H1 (cell line): ENCODE data around the gene GPR157. TPM values are rescaled to one million over a fixed set of nuclear protein-coding genes. Genes with fewer than 3 reads are reported as not detected.
A peak's percentile ranks its signal among the peaks of the same experiment; 100 is the strongest.

ENCODE experiments used
- CTCF ChIA-PET: fragments of 300-600 bp; sonication (Branson Sonifier 250); formaldehyde crosslinking; loops from one replicate; lab custom pipeline; 2021; ENCODE audit not compliant: partially characterized antibody; lab: Charles Lee
- POLR2A ChIA-PET: fragments of 300-600 bp; sonication (Branson Sonifier 250); formaldehyde crosslinking; loops from one replicate; lab custom pipeline; 2021; ENCODE audit warnings: inconsistent platforms; ENCODE audit not compliant: partially characterized antibody; lab: Charles Lee
- DNase-seq, 2 experiments: peaks; one replicate each; pipeline versions ENCODE4 v3.0.0 to v3.0.0-alpha.2; 2010 to 2022; ENCODE audit warnings: low spot score in 2 of 2, low read depth in 1 of 2, mixed read lengths in 1 of 2
- FAIRE-seq: peaks from 2 replicates; lab custom pipeline; 2011; peaks lifted over from hg19 to GRCh38; lab: Jason Lieb, UNC
- H2AFZ ChIP-seq: 2 replicates; pipeline ENCODE4 v1.8.1; 2012; ENCODE audit warnings: low read length, inconsistent platforms
- H2AK5ac ChIP-seq: 2 replicates; pipeline ENCODE4 v1.6.1; 2013; ENCODE audit warnings: low read depth, low read length
- H2BK120ac ChIP-seq: replicated peaks from 2 replicates; pipeline ENCODE3; 2013; ENCODE audit warnings: low read depth, low read length, inconsistent platforms
- H2BK12ac ChIP-seq: 2 replicates; pipeline ENCODE4 v1.6.1; 2013; ENCODE audit warnings: low read depth, low read length
- H2BK15ac ChIP-seq: 2 replicates; pipeline ENCODE4 v1.6.1; 2013; ENCODE audit warnings: low read length
- H2BK20ac ChIP-seq: 2 replicates; pipeline ENCODE4 v1.6.1; 2013; ENCODE audit warnings: low read length
- H2BK5ac ChIP-seq: 2 replicates; pipeline ENCODE4 v1.6.1; 2013; ENCODE audit warnings: low read depth, low read length
- H3K14ac ChIP-seq: 2 replicates; pipeline ENCODE4 v1.6.1; 2013; ENCODE audit warnings: inconsistent platforms; ENCODE audit not compliant: insufficient read length
- H3K18ac ChIP-seq: 2 replicates; pipeline ENCODE4 v1.6.1; 2013; ENCODE audit warnings: low read length; ENCODE audit errors: extremely low read depth
- H3K23ac ChIP-seq: 2 replicates; pipeline ENCODE4 v1.6.1; 2013; ENCODE audit warnings: inconsistent platforms; ENCODE audit not compliant: insufficient read length
- H3K23me2 ChIP-seq: 2 replicates; pipeline ENCODE4 v1.6.1; 2013; ENCODE audit warnings: low read depth, low read length
- H3K27ac ChIP-seq: 2 replicates; pipeline ENCODE4 v1.6.1; 2011; ENCODE audit warnings: low read depth, low read length, inconsistent platforms
- H3K27me3 ChIP-seq, 4 experiments: replicated peaks in 1 of 4; 1 replicate in 1 of 4; 2 replicates in 3 of 4; pipeline versions ENCODE4 v1.6.1 to v1.8.1; 2011 to 2013; ENCODE audit warnings: low read length in 3 of 4, mild to moderate bottlenecking in 3 of 4, inconsistent platforms in 2 of 4, mixed read lengths in 2 of 4, moderate library complexity in 1 of 4; ENCODE audit not compliant: control insufficient read depth in 3 of 4, insufficient read depth in 3 of 4; ENCODE audit errors: extremely low read depth in 1 of 4
- H3K36me3 ChIP-seq, 4 experiments: 2 replicates each; pipeline versions ENCODE4 v1.6.1 to v1.8.1; 2011 to 2013; ENCODE audit warnings: mild to moderate bottlenecking in 4 of 4, low read length in 3 of 4, moderate library complexity in 2 of 4, control low read depth in 1 of 4, inconsistent platforms in 1 of 4; ENCODE audit not compliant: insufficient read depth in 4 of 4, control insufficient read depth in 2 of 4
- H3K4ac ChIP-seq: replicated peaks from 2 replicates; pipeline ENCODE3; 2013; ENCODE audit warnings: low read length, low read depth, mixed read lengths, inconsistent platforms; ENCODE audit not compliant: insufficient read length
- H3K4me1 ChIP-seq, 4 experiments: replicated peaks in 1 of 4; 1 replicate in 1 of 4; 2 replicates in 3 of 4; pipeline versions ENCODE4 v1.6.1 to v1.8.1; 2011 to 2013; ENCODE audit warnings: low read length in 3 of 4, inconsistent platforms in 2 of 4, mixed read lengths in 1 of 4; ENCODE audit not compliant: insufficient read depth in 4 of 4, control insufficient read depth in 3 of 4
- H3K4me2 ChIP-seq, 2 experiments: 2 replicates each; pipeline versions ENCODE4 v1.6.1 to v1.8.1; 2011 to 2013; ENCODE audit warnings: low read depth in 2 of 2, low read length in 2 of 2, control low read depth in 1 of 2, inconsistent platforms in 1 of 2, mild to moderate bottlenecking in 1 of 2; ENCODE audit not compliant: insufficient read depth in 1 of 2
- H3K4me3 ChIP-seq, 4 experiments: fragments of 200-600, 300-600 bp in 1 of 4; sonication (generic), shearing (Covaris generic), sonication (Bioruptor Twin) in 1 of 4; 2 replicates each; pipeline versions ENCODE4 v1.5.1 to v1.8.1; 2011 to 2016; ENCODE audit warnings: low read length in 4 of 4, low read depth in 3 of 4, control low read depth in 2 of 4, inconsistent platforms in 2 of 4, mild to moderate bottlenecking in 2 of 4, mixed read lengths in 1 of 4, moderate library complexity in 1 of 4; ENCODE audit not compliant: insufficient read depth in 2 of 4; ENCODE audit errors: extremely low read depth in 1 of 4
- H3K56ac ChIP-seq: replicated peaks from 2 replicates; pipeline ENCODE3; 2013; ENCODE audit warnings: low read depth, mild to moderate bottlenecking, mixed read lengths, low read length, inconsistent platforms; ENCODE audit not compliant: insufficient read length
- H3K79me1 ChIP-seq: 2 replicates; pipeline ENCODE4 v1.6.1; 2013; ENCODE audit warnings: low read depth, low read length, control low read depth
- H3K79me2 ChIP-seq, 2 experiments: 2 replicates each; pipeline versions ENCODE4 v1.6.1 to v1.8.1; 2012 to 2013; ENCODE audit warnings: low read length in 2 of 2, mild to moderate bottlenecking in 2 of 2, inconsistent platforms in 1 of 2; ENCODE audit not compliant: insufficient read depth in 2 of 2, control insufficient read depth in 1 of 2
- H3K9ac ChIP-seq, 4 experiments: replicated peaks in 1 of 4; 1 replicate in 1 of 4; 2 replicates in 3 of 4; pipeline versions ENCODE4 v1.6.1 to v1.8.1; 2011 to 2013; ENCODE audit warnings: low read depth in 3 of 4, low read length in 3 of 4, control low read depth in 2 of 4, mild to moderate bottlenecking in 2 of 4, moderate library complexity in 2 of 4, inconsistent platforms in 1 of 4; ENCODE audit errors: extremely low read depth in 1 of 4
- H3K9me3 ChIP-seq, 2 experiments: 2 replicates each; pipeline versions ENCODE4 v1.6.1 to v1.8.1; 2012 to 2013; ENCODE audit warnings: mild to moderate bottlenecking in 2 of 2, moderate library complexity in 2 of 2, control low read depth in 1 of 2, inconsistent platforms in 1 of 2, low read depth in 1 of 2, low read length in 1 of 2, mixed read lengths in 1 of 2; ENCODE audit not compliant: insufficient read depth in 2 of 2
- H4K20me1 ChIP-seq, 2 experiments: replicated peaks in 1 of 2; 2 replicates each; pipeline versions ENCODE3 to v1.8.1; 2011 to 2013; ENCODE audit warnings: inconsistent platforms in 2 of 2, low read length in 2 of 2, mild to moderate bottlenecking in 1 of 2; ENCODE audit not compliant: insufficient read depth in 2 of 2, control insufficient read depth in 1 of 2
- H4K5ac ChIP-seq: 2 replicates; pipeline ENCODE4 v1.6.1; 2013; ENCODE audit warnings: low read length, low read depth, mixed read lengths, inconsistent platforms; ENCODE audit not compliant: insufficient read length
- H4K8ac ChIP-seq: 2 replicates; pipeline ENCODE4 v1.8.0; 2013; ENCODE audit warnings: mild to moderate bottlenecking, moderate library complexity, low read length, inconsistent platforms; ENCODE audit not compliant: insufficient read depth; ENCODE audit errors: extremely low read depth
- H4K91ac ChIP-seq: replicated peaks from 2 replicates; pipeline ENCODE3; 2013; ENCODE audit warnings: low read length, mixed read lengths, inconsistent platforms; ENCODE audit not compliant: insufficient read length
- BCL11A ChIP-seq, 2 experiments: IDR thresholded peaks; one replicate each; pipeline ENCODE4 v1.6.1; 2011; ENCODE audit warnings: low read depth in 2 of 2, low read length in 2 of 2, mild to moderate bottlenecking in 2 of 2
- CTBP2 ChIP-seq: IDR thresholded peaks from 2 replicates; pipeline ENCODE4 v1.7.0; 2011; ENCODE audit warnings: borderline replicate concordance, mild to moderate bottlenecking, moderate library complexity, mixed read lengths, low read length; ENCODE audit not compliant: insufficient read depth, insufficient read length
- FOSL1 ChIP-seq: IDR thresholded peaks from 2 replicates; pipeline ENCODE4 v1.6.1; 2011; ENCODE audit warnings: mild to moderate bottlenecking, low read depth, low read length, moderate library complexity; ENCODE audit not compliant: insufficient read depth
- HDAC2 ChIP-seq, 2 experiments: fragments of 300-600 bp in 1 of 2; sonication (generic) in 1 of 2; IDR thresholded peaks; 2 replicates each; pipeline ENCODE4 v1.6.1; 2011 to 2012; ENCODE audit warnings: low read depth in 2 of 2, low read length in 2 of 2, mild to moderate bottlenecking in 2 of 2, moderate library complexity in 2 of 2, borderline replicate concordance in 1 of 2, inconsistent platforms in 1 of 2
- JUND ChIP-seq: IDR thresholded peaks from 2 replicates; pipeline ENCODE4 v1.6.1; 2011; ENCODE audit warnings: mild to moderate bottlenecking, improper control_type of control experiment, low read length
- POLR2AphosphoS5 ChIP-seq: IDR thresholded peaks from 2 replicates; pipeline ENCODE4 v1.6.1; 2011; ENCODE audit warnings: low read depth, low read length
- RFX5 ChIP-seq: IDR thresholded peaks from 2 replicates; pipeline ENCODE4 v1.6.1; 2011; ENCODE audit warnings: low read depth, low read length, improper control_type of control experiment, borderline replicate concordance
- SP4 ChIP-seq: IDR thresholded peaks from 2 replicates; pipeline ENCODE4 v1.6.1; 2012; ENCODE audit warnings: low read length, inconsistent platforms
- TAF7 ChIP-seq: optimal IDR thresholded peaks from 2 replicates; pipeline ENCODE3; 2011; ENCODE audit warnings: low read depth, mild to moderate bottlenecking, inconsistent platforms, low read length, moderate library complexity, borderline replicate concordance
- TBP ChIP-seq: IDR thresholded peaks from 2 replicates; pipeline ENCODE4 v1.6.1; 2011; ENCODE audit warnings: low read depth, low read length, improper control_type of control experiment
- YY1 ChIP-seq: IDR thresholded peaks from 2 replicates; pipeline ENCODE4 v1.6.1; 2011; ENCODE audit warnings: low read depth, mild to moderate bottlenecking, low read length
- WGBS, 2 experiments: shearing (Covaris generic) in 1 of 2; methylation state at CpG; one replicate each; pipeline versions ENCODE4 v1.1.6 to v1.1.7; 2013 to 2015; ENCODE audit warnings: low lambda C conversion rate in 2 of 2, mixed read lengths in 2 of 2, inconsistent platforms in 1 of 2, low coverage in 1 of 2, missing lambda C conversion rate in 1 of 2; ENCODE audit not compliant: insufficient replicate concordance in 2 of 2, insufficient coverage in 1 of 2, insufficient read length in 1 of 2; ENCODE audit errors: extremely low coverage in 1 of 2, missing lambda C conversion rate in 1 of 2; 5-methylcytosine and 5-hydroxymethylcytosine counted together
- polyA plus RNA-seq, 7 experiments: library from polyadenylated mRNA; depleted of rRNA in 3 of 7; stranded (reverse) in 5 of 7; unstranded in 2 of 7; fragments of >200 nt in 5 of 7; fragments of 200-250 nt in 2 of 7; gene quantifications; 1 replicate in 5 of 7; 2 replicates in 1 of 7; 4 replicates in 1 of 7; pipeline versions ENCODE4 v1.2.1 to v1.2.3, GENCODE V29; 2011 to 2013; ENCODE audit warnings: missing spikeins in 2 of 7, mixed read lengths in 2 of 7
- total RNA-seq: library from RNA; stranded (reverse); fragmentation: NEBNext Ultra II Directional; extraction: Animal tissue kit (Norgen Biotek cat#: 25700); gene quantifications from 2 replicates; pipeline ENCODE4 v1.2.1, GENCODE V29; 2021

GPR157 gene
- total and polyA plus RNA-seq, 2 of the 8 experiments (the other 6 are each of a cell fraction or from before 2014, with no cell fraction given) = 1.0 to 11.0 TPM

DNA sequence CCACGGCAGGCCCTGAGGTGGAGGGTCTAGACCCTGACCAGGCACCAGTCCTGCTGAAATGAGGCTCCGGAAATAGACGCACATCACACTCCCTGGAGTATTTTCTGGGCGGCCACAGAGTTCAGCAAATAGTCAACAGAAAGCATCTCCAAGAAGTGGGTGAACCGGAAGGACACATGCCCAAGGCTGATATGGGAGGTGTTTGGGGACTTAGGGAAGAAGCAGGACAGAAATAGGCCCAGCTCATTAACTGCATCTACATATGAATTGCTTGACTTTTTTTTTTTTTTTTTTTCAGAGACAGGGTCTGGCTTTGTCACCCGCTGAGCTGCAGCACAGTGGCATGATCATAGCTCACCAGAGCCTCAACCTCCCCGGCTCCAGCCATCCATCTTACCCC lies 36.5 kb upstream of the GPR157 start:
- DNase-seq = no peak
- H2BK5ac ChIP-seq = no peak overlapping the region
- no peak overlapping the region for H4K91ac ChIP-seq
- H4K5ac ChIP-seq = no peak overlapping the region
- CTCF ChIA-PET = interaction anchor here (0.6 to 2.0 kb wide), 13 partner anchors 9 to 485 kb away, joined by 3 to 9 read pairs (median 3); no protein-coding TSS in a partner anchor
- H2AFZ ChIP-seq = no peak overlapping the region
- POLR2A ChIA-PET = interaction anchor here (1.2 kb wide), 1 partner anchor 14 kb away, joined by 3 read pairs; no protein-coding TSS in a partner anchor
- no peak overlapping the region for H3K4me3 ChIP-seq
- no peaks in the 10 kb centered on the region for H3K9me3 ChIP-seq
- 0 out of 2 replicates have a peak overlapping the region, but pooled peaks have one; percentile 3 for H2AK5ac ChIP-seq
- H2BK15ac ChIP-seq = no peak overlapping the region
- no peak overlapping the region for H2BK20ac ChIP-seq
- H3K18ac ChIP-seq = peak overlapping the region; percentile 60
- no peak overlapping the region for H3K14ac ChIP-seq
- H3K79me2 ChIP-seq = peaks cover 0 to 76% of the 10 kb centered on the region in 2 experiments; a peak in 3 of 4 replicates
- no peaks in the 10 kb centered on the region for H3K27me3 ChIP-seq
- no peaks in the 10 kb centered on the region; a peak in 1 of 8 replicates for H3K36me3 ChIP-seq
- H4K8ac ChIP-seq = no peak overlapping the region
- TF ChIP-seq TAF7 (no peak), TBP (no peak), BCL11A (IDR thresholded peaks at IDR 0.05; ENCODE audit: low read depth in 2 of 2, low read length in 2 of 2) (no peak), FOSL1 (no peak), RFX5 (no peak), JUND (no peak), YY1 (no peak), HDAC2 (IDR thresholded peaks at IDR 0.05; ENCODE audit: borderline replicate concordance in 1 of 2, low read depth in 2 of 2, low read length in 2 of 2) (no peak), CTBP2 (no peak), SP4 (no peak), POLR2AphosphoS5 (no peak)
- H4K20me1 ChIP-seq = peaks cover 19 to 22% of the 10 kb centered on the region in 2 experiments
- no peak overlapping the region for H3K27ac ChIP-seq
- H3K4me1 ChIP-seq = peaks cover 0 to 26% (median 7%) of the 10 kb centered on the region in 4 experiments; a peak in 6 of 7 replicates
- H3K79me1 ChIP-seq = peaks cover 9% of the 10 kb centered on the region; the same call in 1 of the 2 replicates
- peak overlapping the region; percentile 15 to 40; a peak in 3 of 4 replicates for H3K4me2 ChIP-seq
- no peak overlapping the region for H2BK12ac ChIP-seq
- 86% methylated on average over 6 of the region's 7 CpGs; no CpG with 5 or more reads in 1 of the 2 experiments for whole genome bisulfite sequencing, 2 experiments
- no peak overlapping the region for H3K9ac ChIP-seq
- H3K4ac ChIP-seq = no peak overlapping the region
- H2BK120ac ChIP-seq = no peak overlapping the region
- no peak for FAIRE-seq
- no peaks in the 10 kb centered on the region for H3K23me2 ChIP-seq
- no peak overlapping the region for H3K23ac ChIP-seq
- no peak overlapping the region for H3K56ac ChIP-seq
